K562 (cell line): ENCODE measurements around the gene PLEKHN1. TPM values are rescaled to one million over a fixed set of nuclear protein-coding genes. Genes with fewer than 3 reads are reported as not detected.
A peak's percentile ranks its signal among the peaks of the same experiment; 100 is the strongest.

Experiments used
- ARID1B ChIP-seq: fragments of 450-650 bp; IDR thresholded peaks from 2 replicates; pipeline ENCODE4 v1.6.1; 2016; ENCODE audit warnings: antibody characterized with exemption, mild to moderate bottlenecking, inconsistent platforms
- ATF1 ChIP-seq, 2 experiments: fragments of 450-650 bp in 1 of 2; IDR thresholded peaks; 2 replicates each; pipeline ENCODE4 v1.6.1; 2016; ENCODE audit warnings: missing compliant biosample characterization in 1 of 2, missing genetic modification characterization in 1 of 2
- BMI1 ChIP-seq: fragments of 150-350 bp; IDR thresholded peaks from 2 replicates; pipeline ENCODE4 v1.6.1; 2014; ENCODE audit warnings: low read length
- CBX5 ChIP-seq: IDR thresholded peaks from 2 replicates; pipeline ENCODE4 v1.6.1; 2014; ENCODE audit warnings: low read depth, borderline replicate concordance
- CCNT2 ChIP-seq: IDR thresholded peaks from 2 replicates; pipeline ENCODE4 v1.6.1; 2011; ENCODE audit warnings: borderline replicate concordance, low read depth, mild to moderate bottlenecking, moderate library complexity, mixed read lengths, low read length; ENCODE audit not compliant: insufficient read length; ENCODE audit errors: extremely low read depth
- KDM2B ChIP-seq: fragments of 250-450 bp; sonication (Bioruptor Pico); IDR thresholded peaks from 2 replicates; pipeline ENCODE4 v1.8.0; 2021; ENCODE audit warnings: mild to moderate bottlenecking, moderate library complexity
- KLF10 ChIP-seq: fragments of 250-450 bp; sonication (Bioruptor Pico); IDR thresholded peaks from 2 replicates; pipeline ENCODE4 v1.6.1; 2021; ENCODE audit warnings: matching md5 sums
- KLF16 ChIP-seq: IDR thresholded peaks from 2 replicates; pipeline ENCODE4 v1.6.1; 2016; ENCODE audit warnings: antibody characterized with exemption
- MAFF ChIP-seq: IDR thresholded peaks from 2 replicates; pipeline ENCODE4 v1.6.1; 2012; ENCODE audit warnings: low read length, improper control_type of control experiment
- MCM5 ChIP-seq: fragments of 450-650 bp; IDR thresholded peaks from 2 replicates; pipeline ENCODE4 v1.6.1; 2016; ENCODE audit warnings: low read depth
- RBM22 ChIP-seq: fragments of 200-400 bp; formaldehyde crosslinking; IDR thresholded peaks from 2 replicates; pipeline ENCODE4 v1.6.1; 2018; ENCODE audit warnings: low read length, low read depth; ENCODE audit not compliant: poor library complexity, severe bottlenecking
- RFX7 ChIP-seq: fragments of 250-450 bp; sonication (Bioruptor Pico); IDR thresholded peaks from 2 replicates; pipeline ENCODE4 v1.5.1; 2021; ENCODE audit warnings: mild to moderate bottlenecking
- TEAD1 ChIP-seq, 2 experiments: fragments of 450-650 bp in 1 of 2; sonication (generic) in 1 of 2; formaldehyde crosslinking; IDR thresholded peaks; 2 replicates each; pipeline versions ENCODE4 v1.4.0 to v1.8.0; 2020 to 2022; ENCODE audit warnings: mild to moderate bottlenecking in 2 of 2, missing genetic modification reagents in 1 of 2
- ZNF121 ChIP-seq: sonication (generic); formaldehyde crosslinking; conservative IDR thresholded peaks from 2 replicates; pipeline ENCODE4 v1.8.0; 2022; ENCODE audit warnings: missing genetic modification reagents
- ZNF134 ChIP-seq: fragments of 250-450 bp; sonication (Bioruptor Pico); conservative IDR thresholded peaks from 2 replicates; pipeline ENCODE4 v1.4.0; 2020
- ZNF282 ChIP-seq: sonication (generic); formaldehyde crosslinking; IDR thresholded peaks from 2 replicates; pipeline ENCODE4 v1.8.1; 2023; ENCODE audit warnings: missing genetic modification reagents
- ZSCAN29 ChIP-seq: fragments of 450-650 bp; IDR thresholded peaks from 2 replicates; pipeline ENCODE4 v1.6.1; 2017
- polyA plus RNA-seq, 8 experiments: library from polyadenylated mRNA; depleted of rRNA in 4 of 8; stranded (reverse) in 5 of 8; unstranded in 3 of 8; fragments of >200 nt; fragmentation: Nextera tagmentation in 2 of 8; fragmentation: Illumina TruSeq in 1 of 8; extraction: Ambion mirVana in 2 of 8; extraction: Trizol in 1 of 8; gene quantifications; 2 replicates each; pipeline versions ENCODE4 v1.2.1 to v1.2.3, GENCODE V29; 2011 to 2014; ENCODE audit warnings: inconsistent platforms in 1 of 8, missing spikeins in 1 of 8
- total RNA-seq, 7 experiments: library from RNA; depleted of rRNA in 6 of 7; stranded (reverse); fragments of >200 nt in 6 of 7; fragmentation: Illumina TruSeq in 2 of 7; extraction: Trizol in 2 of 7; gene quantifications; 2 replicates each; pipeline versions ENCODE4 v1.2.1 to v1.2.3, GENCODE V29; 2011 to 2021; ENCODE audit warnings: low replicate concordance in 1 of 7
- TF ChIP-seq, protein P1 (sequence below): sonication (generic); formaldehyde crosslinking; IDR thresholded peaks from 2 replicates; pipeline ENCODE4 v1.8.0; 2022; ENCODE audit warnings: mild to moderate bottlenecking, missing genetic modification reagents
- TF ChIP-seq, protein P2 (sequence below), 2 experiments: fragments of 450-650 bp in 1 of 2; sonication (generic) in 1 of 2; formaldehyde crosslinking in 1 of 2; IDR thresholded peaks in 1 of 2; conservative IDR thresholded peaks in 1 of 2; 2 replicates each; pipeline versions ENCODE4 v1.6.1 to v1.8.1; 2016 to 2023; ENCODE audit warnings: mild to moderate bottlenecking in 2 of 2, moderate library complexity in 2 of 2, inconsistent platforms in 1 of 2, missing genetic modification reagents in 1 of 2
- TF ChIP-seq, protein P3 (sequence below): fragments of 250-450 bp; sonication (Bioruptor Pico); IDR thresholded peaks from 2 replicates; pipeline ENCODE4 v1.5.1; 2021; ENCODE audit warnings: mild to moderate bottlenecking
- TF ChIP-seq, protein P4 (sequence below): fragments of 250-450 bp; sonication (Bioruptor Pico); IDR thresholded peaks from 2 replicates; pipeline ENCODE4 v1.8.0; 2022; ENCODE audit warnings: inconsistent platforms, mild to moderate bottlenecking, moderate library complexity, borderline replicate concordance

The PLEKHN1 gene
- total and polyA plus RNA-seq, 9 of the 15 experiments (the other 6 are each of a cell fraction or from before 2014, with no cell fraction given) = 0.07 to 1.5 (median 0.13) TPM; not detected in 2

DNA sequence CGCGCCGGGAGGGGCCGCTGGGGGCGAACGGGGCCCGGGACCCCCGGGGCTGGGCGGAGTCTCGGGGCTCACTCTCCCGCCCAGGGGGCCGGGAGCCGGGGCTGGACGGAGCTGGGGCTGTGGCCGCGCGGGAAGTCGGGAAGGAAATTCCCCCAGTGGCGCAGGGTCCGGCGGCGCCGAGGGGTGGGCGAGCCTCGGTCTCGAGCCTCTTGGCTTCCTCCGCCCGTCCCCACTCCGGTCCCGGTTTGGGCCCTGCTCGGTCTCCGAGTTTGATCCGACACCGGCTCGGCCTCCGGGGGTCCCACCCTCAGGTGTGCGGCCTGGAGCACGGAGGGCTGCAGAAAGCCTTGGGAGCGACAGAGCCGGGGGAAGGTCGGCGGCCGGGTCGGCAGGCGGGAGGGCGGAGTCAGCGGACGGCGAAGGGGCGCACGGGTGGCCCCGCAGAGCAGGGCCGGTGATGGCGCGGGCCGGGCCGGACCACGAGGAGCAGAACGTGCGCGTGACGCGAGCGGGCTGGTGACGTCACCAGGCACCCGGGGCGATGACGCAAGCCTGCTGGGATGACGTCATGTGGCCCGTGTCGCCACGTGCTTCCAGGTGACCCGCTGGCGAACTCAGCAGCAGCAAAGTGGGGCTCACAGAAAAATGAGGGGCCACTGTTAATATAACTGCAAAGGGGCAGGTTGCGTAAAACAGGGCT is 34.2 kb downstream of the PLEKHN1 start (continued):
- TF ChIP-seq TEAD1 (CRISPR knock-in tag; IDR thresholded peaks at IDR 0.05) = peak; percentile 79 to 96
- TF ChIP-seq MCM5 = no peak
- TF ChIP-seq RFX7 = no peak
- peak; percentile 100 for TF ChIP-seq ZNF282 (CRISPR knock-in tag)
- peak; percentile 61 for TF ChIP-seq ARID1B
- TF ChIP-seq KLF10 = no peak
- no peak for TF ChIP-seq MAFF
- peak; percentile 39 for TF ChIP-seq RBM22
- peak; percentile 86 for TF ChIP-seq CCNT2
- TF ChIP-seq KLF16 = no peak
- TF ChIP-seq ZNF134 (CRISPR knock-in tag) = no peak
- TF ChIP-seq CBX5 = no peak
- TF ChIP-seq ZSCAN29 = no peak; the same call in 1 of the 2 replicates
- TF ChIP-seq, protein P1, sequence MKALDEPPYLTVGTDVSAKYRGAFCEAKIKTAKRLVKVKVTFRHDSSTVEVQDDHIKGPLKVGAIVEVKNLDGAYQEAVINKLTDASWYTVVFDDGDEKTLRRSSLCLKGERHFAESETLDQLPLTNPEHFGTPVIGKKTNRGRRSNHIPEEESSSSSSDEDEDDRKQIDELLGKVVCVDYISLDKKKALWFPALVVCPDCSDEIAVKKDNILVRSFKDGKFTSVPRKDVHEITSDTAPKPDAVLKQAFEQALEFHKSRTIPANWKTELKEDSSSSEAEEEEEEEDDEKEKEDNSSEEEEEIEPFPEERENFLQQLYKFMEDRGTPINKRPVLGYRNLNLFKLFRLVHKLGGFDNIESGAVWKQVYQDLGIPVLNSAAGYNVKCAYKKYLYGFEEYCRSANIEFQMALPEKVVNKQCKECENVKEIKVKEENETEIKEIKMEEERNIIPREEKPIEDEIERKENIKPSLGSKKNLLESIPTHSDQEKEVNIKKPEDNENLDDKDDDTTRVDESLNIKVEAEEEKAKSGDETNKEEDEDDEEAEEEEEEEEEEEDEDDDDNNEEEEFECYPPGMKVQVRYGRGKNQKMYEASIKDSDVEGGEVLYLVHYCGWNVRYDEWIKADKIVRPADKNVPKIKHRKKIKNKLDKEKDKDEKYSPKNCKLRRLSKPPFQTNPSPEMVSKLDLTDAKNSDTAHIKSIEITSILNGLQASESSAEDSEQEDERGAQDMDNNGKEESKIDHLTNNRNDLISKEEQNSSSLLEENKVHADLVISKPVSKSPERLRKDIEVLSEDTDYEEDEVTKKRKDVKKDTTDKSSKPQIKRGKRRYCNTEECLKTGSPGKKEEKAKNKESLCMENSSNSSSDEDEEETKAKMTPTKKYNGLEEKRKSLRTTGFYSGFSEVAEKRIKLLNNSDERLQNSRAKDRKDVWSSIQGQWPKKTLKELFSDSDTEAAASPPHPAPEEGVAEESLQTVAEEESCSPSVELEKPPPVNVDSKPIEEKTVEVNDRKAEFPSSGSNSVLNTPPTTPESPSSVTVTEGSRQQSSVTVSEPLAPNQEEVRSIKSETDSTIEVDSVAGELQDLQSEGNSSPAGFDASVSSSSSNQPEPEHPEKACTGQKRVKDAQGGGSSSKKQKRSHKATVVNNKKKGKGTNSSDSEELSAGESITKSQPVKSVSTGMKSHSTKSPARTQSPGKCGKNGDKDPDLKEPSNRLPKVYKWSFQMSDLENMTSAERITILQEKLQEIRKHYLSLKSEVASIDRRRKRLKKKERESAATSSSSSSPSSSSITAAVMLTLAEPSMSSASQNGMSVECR (CRISPR knock-in tag) = peak; percentile 96
- peak; percentile 96 for TF ChIP-seq ATF1 (CRISPR knock-in tag; IDR thresholded peaks at IDR 0.05)
- TF ChIP-seq ATF1 (tag; IDR thresholded peaks at IDR 0.05) = peak; percentile 100
- TF ChIP-seq, protein P2, sequence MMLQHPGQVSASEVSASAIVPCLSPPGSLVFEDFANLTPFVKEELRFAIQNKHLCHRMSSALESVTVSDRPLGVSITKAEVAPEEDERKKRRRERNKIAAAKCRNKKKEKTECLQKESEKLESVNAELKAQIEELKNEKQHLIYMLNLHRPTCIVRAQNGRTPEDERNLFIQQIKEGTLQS (IDR thresholded peaks at IDR 0.05) = peak; percentile 100
- TF ChIP-seq, protein P2 (CRISPR knock-in tag; conservative IDR thresholded peaks at IDR 0.05) = peak; percentile 100
- no peak for TF ChIP-seq KDM2B
- TF ChIP-seq, protein P3, sequence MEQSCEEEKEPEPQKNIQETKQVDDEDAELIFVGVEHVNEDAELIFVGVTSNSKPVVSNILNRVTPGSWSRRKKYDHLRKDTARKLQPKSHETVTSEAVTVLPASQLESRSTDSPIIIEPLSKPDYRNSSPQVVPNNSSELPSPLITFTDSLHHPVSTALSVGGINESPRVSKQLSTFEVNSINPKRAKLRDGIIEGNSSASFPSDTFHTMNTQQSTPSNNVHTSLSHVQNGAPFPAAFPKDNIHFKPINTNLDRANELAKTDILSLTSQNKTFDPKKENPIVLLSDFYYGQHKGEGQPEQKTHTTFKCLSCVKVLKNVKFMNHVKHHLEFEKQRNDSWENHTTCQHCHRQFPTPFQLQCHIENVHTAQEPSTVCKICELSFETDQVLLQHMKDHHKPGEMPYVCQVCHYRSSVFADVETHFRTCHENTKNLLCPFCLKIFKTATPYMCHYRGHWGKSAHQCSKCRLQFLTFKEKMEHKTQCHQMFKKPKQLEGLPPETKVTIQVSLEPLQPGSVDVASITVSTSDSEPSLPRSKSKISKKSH = no peak
- TF ChIP-seq BMI1 = no peak
- TF ChIP-seq ZNF121 (CRISPR knock-in tag) = no peak; the same call in 1 of the 2 replicates
- TF ChIP-seq, protein P4, sequence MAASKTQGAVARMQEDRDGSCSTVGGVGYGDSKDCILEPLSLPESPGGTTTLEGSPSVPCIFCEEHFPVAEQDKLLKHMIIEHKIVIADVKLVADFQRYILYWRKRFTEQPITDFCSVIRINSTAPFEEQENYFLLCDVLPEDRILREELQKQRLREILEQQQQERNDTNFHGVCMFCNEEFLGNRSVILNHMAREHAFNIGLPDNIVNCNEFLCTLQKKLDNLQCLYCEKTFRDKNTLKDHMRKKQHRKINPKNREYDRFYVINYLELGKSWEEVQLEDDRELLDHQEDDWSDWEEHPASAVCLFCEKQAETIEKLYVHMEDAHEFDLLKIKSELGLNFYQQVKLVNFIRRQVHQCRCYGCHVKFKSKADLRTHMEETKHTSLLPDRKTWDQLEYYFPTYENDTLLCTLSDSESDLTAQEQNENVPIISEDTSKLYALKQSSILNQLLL (CRISPR knock-in tag) = no peak
